ENCODE data around the gene PTPRK.

- TF ChIP-seq, protein P1, sequence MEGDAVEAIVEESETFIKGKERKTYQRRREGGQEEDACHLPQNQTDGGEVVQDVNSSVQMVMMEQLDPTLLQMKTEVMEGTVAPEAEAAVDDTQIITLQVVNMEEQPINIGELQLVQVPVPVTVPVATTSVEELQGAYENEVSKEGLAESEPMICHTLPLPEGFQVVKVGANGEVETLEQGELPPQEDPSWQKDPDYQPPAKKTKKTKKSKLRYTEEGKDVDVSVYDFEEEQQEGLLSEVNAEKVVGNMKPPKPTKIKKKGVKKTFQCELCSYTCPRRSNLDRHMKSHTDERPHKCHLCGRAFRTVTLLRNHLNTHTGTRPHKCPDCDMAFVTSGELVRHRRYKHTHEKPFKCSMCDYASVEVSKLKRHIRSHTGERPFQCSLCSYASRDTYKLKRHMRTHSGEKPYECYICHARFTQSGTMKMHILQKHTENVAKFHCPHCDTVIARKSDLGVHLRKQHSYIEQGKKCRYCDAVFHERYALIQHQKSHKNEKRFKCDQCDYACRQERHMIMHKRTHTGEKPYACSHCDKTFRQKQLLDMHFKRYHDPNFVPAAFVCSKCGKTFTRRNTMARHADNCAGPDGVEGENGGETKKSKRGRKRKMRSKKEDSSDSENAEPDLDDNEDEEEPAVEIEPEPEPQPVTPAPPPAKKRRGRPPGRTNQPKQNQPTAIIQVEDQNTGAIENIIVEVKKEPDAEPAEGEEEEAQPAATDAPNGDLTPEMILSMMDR (conservative IDR thresholded peaks at IDR 0.05), result no peak
- TF ChIP-seq EZH2 (IDR thresholded peaks at IDR 0.05; ENCODE audit: low read depth), result no peak
Observed at GRCh38 chr6:127950566-127951145, 569.7 kb downstream of the PTPRK start.
